Right cardiac atrium (tissue), 5 donors: Measurements from ENCODE around the gene KRTAP5-6. TPM values are rescaled to one million over a fixed set of nuclear protein-coding genes. Genes with fewer than 3 reads are reported as not detected.

Experiments used
- ATAC-seq, 2 donors: fragments of 200-7000 bp; cut with Tn5 transposase; one replicate each; pipeline versions ENCODE4 v1.8.0 to v1.9.1; 2020; ENCODE audit warnings: moderate library complexity in 2 of 2, mild to moderate bottlenecking in 1 of 2
- DNase-seq, 3 donors: peaks; one replicate each; pipeline ENCODE4 v3.0.0-alpha.2; 2020
- H3K27ac ChIP-seq: one replicate; pipeline ENCODE4 v1.5.1; 2013; ENCODE audit warnings: mild to moderate bottlenecking, low read length, control low read depth, moderate library complexity
- H3K27me3 ChIP-seq: one replicate; pipeline ENCODE4 v1.6.1; 2013; ENCODE audit not compliant: control insufficient read depth, insufficient read depth
- H3K4me1 ChIP-seq: one replicate; pipeline ENCODE4 v1.6.1; 2013; ENCODE audit warnings: low read length; ENCODE audit not compliant: control insufficient read depth, insufficient read depth
- H3K4me3 ChIP-seq: one replicate; pipeline ENCODE4 v1.5.1; 2013; ENCODE audit warnings: low read length, control low read depth
- H3K9me3 ChIP-seq: one replicate; pipeline ENCODE4 v1.6.1; 2013; ENCODE audit warnings: low read length; ENCODE audit not compliant: control insufficient read depth
- WGBS: extraction: QIAGEN DNeasy Blood & Tissue Kit; methylation state at CpG from one replicate; pipeline ENCODE4 v1.1.7; 2013; 5-methylcytosine and 5-hydroxymethylcytosine counted together
- intact Hi-C, 4 donors: fragments of 100-400 bp; cut with DNase I; formaldehyde crosslinking; loops; one replicate each; pipeline versions ENCODE4 v1.11.0 to v1.14.0; 2022 to 2023
- polyA plus RNA-seq: library from polyadenylated mRNA; stranded (reverse); fragments of 200-250 nt; gene quantifications from one replicate; pipeline ENCODE4 v1.2.3, GENCODE V29; 2013
- total RNA-seq, 4 donors: library from RNA; stranded (reverse); fragmentation: NEBNext Ultra II Directional; extraction: Animal tissue kit (Norgen Biotek cat#: 25700); gene quantifications; one replicate each; pipeline ENCODE4 v1.2.1, GENCODE V29; 2021
- donor health status: healthy with polysubstance abuse.
- donor health status: DM: no; HTN: yes; CAD: no.
- donor health status: DM: no; HTN: no; CAD: no.
- donor health status: DM: no; HTN: yes; CAD: no; lungs with severe emphysema.
- donor health status: DM: yes; HTN: yes; CAD: no.

KRTAP5-6 gene
- total and polyA plus RNA-seq, 5 donors, result not detected

DNA sequence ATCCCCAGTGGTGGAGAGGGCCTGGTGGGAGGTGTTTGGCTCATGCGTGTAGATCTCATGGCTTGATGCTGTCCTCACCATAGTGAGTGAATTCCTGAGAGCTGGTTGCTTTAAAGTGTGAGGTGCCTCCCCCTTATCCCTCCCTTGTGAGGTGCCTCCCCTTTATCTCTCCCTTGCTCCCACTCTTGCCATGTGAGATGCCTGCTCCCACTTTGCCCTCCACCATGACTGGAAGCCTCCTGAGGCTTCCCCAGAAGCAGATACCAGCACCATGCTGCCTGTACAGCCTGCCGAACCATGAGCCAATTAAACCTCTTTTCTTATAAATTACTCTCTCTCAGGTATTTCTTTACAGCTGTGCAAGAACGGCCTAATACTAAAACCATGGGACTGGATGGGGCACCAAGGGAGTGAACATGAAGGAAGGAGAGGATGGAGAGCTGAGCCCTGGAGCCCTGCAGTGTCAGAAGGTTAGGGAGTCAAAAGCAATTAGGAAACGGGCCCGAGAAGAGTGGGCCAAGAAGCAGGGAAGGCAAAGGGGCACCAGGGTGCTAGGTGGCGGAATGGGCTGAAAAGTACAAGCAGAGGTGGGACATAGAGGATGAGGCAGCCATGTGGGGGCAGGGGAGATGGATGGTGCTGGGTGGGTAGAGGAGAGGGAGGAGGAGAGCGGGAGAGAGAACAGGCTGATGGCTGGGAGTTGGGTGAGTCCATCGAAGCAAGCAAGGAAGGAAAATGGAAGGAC lies 44.0 kb downstream of the KRTAP5-6 start:
- WGBS, result 88% methylated on average over 8 of the region's 8 CpGs
- no peaks in the 10 kb centered on the region for H3K4me1 ChIP-seq
- no peak for ATAC-seq
- H3K27ac ChIP-seq, result no peak overlapping the region
- H3K27me3 ChIP-seq, result no peaks in the 10 kb centered on the region
- no peak for DNase-seq
- peaks cover 2% of the 10 kb centered on the region for H3K9me3 ChIP-seq
- intact Hi-C loops, result no loop called here
- no peak overlapping the region for H3K4me3 ChIP-seq

- intact Hi-C loops, result no loop called here
- Histone ChIP-seq H3K9me3 (peaks cover 2% of the 10 kb centered on the region), H3K27me3 (no peaks in the 10 kb centered on the region), H3K4me1 (no peaks in the 10 kb centered on the region), H3K4me3 (no peak overlapping the region), H3K27ac (no peak overlapping the region)
- DNase-seq (no peak), ATAC-seq (no peak)
- WGBS, result 91% methylated on average over 4 of the region's 4 CpGs
Measured at GRCh38 chr11:1741741-1742140, 44.7 kb downstream of the KRTAP5-6 start.

DNA sequence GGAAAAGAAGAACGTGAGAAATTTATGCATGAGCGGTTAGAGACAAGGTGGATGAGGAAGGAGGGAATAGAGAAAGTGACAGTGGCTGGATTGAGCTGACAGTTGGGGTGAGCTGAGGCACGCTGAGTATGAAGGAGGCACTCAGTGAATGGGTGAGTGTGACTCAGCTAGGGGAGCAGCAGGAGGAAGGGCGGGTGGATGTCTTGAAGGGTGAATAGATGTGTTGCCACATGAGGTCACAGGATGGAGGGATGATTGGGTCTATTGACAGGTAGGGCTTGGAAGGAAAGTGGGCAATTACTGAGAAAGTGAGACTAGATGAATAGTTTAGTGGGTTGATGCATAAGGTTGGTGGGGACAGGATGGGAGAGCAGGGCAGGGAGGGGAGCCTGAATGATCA lies 45.4 kb downstream of the KRTAP5-6 start:
- intact Hi-C loops, result no loop called here

GRCh38 chr11:1742869-1743584 lies 46.0 kb downstream of the KRTAP5-6 start:
- H3K4me3 ChIP-seq, result no peak overlapping the region
- H3K27ac ChIP-seq, result no peak overlapping the region
- H3K27me3 ChIP-seq, result no peaks in the 10 kb centered on the region
- intact Hi-C loops, result no loop called here
- 89% methylated on average over 3 of the region's 3 CpGs for WGBS
- no peaks in the 10 kb centered on the region for H3K9me3 ChIP-seq
- DNase-seq, result no peak
- ATAC-seq, result no peak
- H3K4me1 ChIP-seq, result no peaks in the 10 kb centered on the region

More for the DNA sequence above, 45.4 kb downstream of the KRTAP5-6 start:
- Histone ChIP-seq H3K9me3 (peaks cover under 1% of the 10 kb centered on the region), H3K27ac (no peak overlapping the region), H3K4me1 (no peaks in the 10 kb centered on the region), H3K27me3 (no peaks in the 10 kb centered on the region), H3K4me3 (no peak overlapping the region)
- DNase-seq, result no peak
- no peak for ATAC-seq
- 70% methylated on average over 4 of the region's 4 CpGs for WGBS

DNA sequence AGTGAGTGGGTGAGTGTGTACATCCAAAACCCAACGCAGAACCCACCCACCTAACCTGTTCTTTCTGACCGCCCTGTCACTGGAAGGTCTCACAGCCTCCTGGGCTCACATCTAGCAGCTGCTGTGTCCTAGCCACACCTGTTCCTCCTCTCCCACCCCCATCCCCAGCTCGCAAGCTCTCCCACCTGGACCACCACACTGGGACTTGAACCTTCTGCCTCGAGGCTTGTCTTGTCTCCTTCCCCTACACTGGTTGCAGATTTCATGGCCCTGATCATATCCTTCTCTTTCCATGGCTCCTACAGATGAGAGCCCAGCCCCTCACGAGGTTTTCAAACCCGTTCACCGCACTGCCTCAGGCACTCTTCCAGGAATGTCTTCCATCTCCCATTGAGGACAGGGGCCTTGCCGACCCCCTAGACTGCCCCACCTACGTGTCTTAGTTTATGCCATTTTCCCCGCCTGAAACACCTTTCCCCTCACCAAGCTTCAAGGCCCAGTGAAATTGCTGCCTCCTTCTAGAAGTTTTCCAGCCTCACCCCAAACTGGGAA lies 46.7 kb downstream of the KRTAP5-6 start:
- no peak for DNase-seq
- H3K4me3 ChIP-seq, result no peak overlapping the region

GRCh38 chr11:1744137-1744886 lies 47.3 kb downstream of the KRTAP5-6 start:
- Histone ChIP-seq H3K4me3 (no peak overlapping the region), H3K27me3 (no peaks in the 10 kb centered on the region), H3K27ac (no peak overlapping the region), H3K4me1 (no peaks in the 10 kb centered on the region), H3K9me3 (no peaks in the 10 kb centered on the region)
- peak; percentile 17 to 27 for ATAC-seq
- DNase-seq, result peak in 1 of 3 donors; percentile 58
- intact Hi-C loops, result no loop called here
- WGBS, result 52% methylated on average over 23 of the region's 23 CpGs

More for the DNA sequence above, 46.7 kb downstream of the KRTAP5-6 start:
- ATAC-seq, result no peak
- WGBS, result 85% methylated on average over 10 of the region's 10 CpGs
- Histone ChIP-seq H3K4me1 (no peaks in the 10 kb centered on the region), H3K27ac (no peak overlapping the region), H3K27me3 (no peaks in the 10 kb centered on the region), H3K9me3 (no peaks in the 10 kb centered on the region)
- intact Hi-C loops, result no loop called here

GRCh38 chr11:1744891-1745700 lies 48.1 kb downstream of the KRTAP5-6 start:
- H3K27ac ChIP-seq, result no peak overlapping the region
- H3K9me3 ChIP-seq, result no peaks in the 10 kb centered on the region
- ATAC-seq (no peak), DNase-seq (peak in 1 of 3 donors; percentile 43)
- peaks cover 5% of the 10 kb centered on the region for H3K4me1 ChIP-seq
- H3K4me3 ChIP-seq, result no peak overlapping the region
- no peaks in the 10 kb centered on the region for H3K27me3 ChIP-seq
- intact Hi-C loops, result no loop called here
- WGBS, result 71% methylated on average over 18 of the region's 18 CpGs

DNA sequence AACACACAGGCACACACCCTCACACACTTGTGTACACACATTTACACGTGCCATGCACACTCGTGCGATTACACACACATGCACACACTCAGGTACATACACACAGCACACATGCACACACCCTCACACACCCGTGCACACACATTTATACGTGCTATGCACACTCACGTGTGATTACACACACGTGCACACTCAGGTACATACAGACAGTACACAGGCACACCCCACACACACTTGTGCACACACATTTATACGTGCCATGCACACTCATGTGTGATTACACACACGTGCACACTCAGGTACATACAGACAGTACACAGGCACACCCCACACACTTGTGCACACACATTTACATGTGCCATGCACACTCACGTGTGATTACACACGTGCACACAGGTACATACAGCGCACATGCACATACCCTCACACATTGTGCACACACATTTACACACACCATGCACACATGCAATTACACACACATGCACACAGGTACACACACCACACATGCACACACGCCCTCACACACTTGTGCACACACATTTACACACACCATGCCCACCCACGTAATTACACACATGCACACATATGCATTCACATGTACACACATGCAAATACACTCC lies 48.8 kb downstream of the KRTAP5-6 start:
- H3K9me3 ChIP-seq, result no peaks in the 10 kb centered on the region
- H3K4me3 ChIP-seq, result no peak overlapping the region
- 94% methylated on average over 14 of the region's 14 CpGs for WGBS
- H3K27me3 ChIP-seq, result no peaks in the 10 kb centered on the region
- ATAC-seq (no peak), DNase-seq (no peak)
- H3K27ac ChIP-seq, result no peak overlapping the region
- H3K4me1 ChIP-seq, result peaks cover 9% of the 10 kb centered on the region
- intact Hi-C loops, result no loop called here

GRCh38 chr11:1746511-1746931 lies 49.5 kb downstream of the KRTAP5-6 start:
- H3K9me3 ChIP-seq, result no peaks in the 10 kb centered on the region
- H3K4me3 ChIP-seq, result no peak overlapping the region
- 89% methylated on average over 22 of the region's 22 CpGs for WGBS
- H3K27me3 ChIP-seq, result no peaks in the 10 kb centered on the region
- H3K27ac ChIP-seq, result no peak overlapping the region
- peak in 2 of 3 donors; percentile 55 to 57 for DNase-seq
- H3K4me1 ChIP-seq, result peaks cover 9% of the 10 kb centered on the region
- intact Hi-C loops, result no loop called here
- ATAC-seq, result no peak
